GM23338 (cell line): ENCODE results near the gene PCSK1. TPM values are rescaled to one million over a fixed set of nuclear protein-coding genes. Genes with fewer than 3 reads are reported as not detected.

Experiments
- ATAC-seq: fragments of 200-7000 bp; cut with Tn5 transposase; 3 replicates; pipeline ENCODE4 v1.9.1; 2020
- DNase-seq: peaks from one replicate; pipeline ENCODE4 v3.0.0-alpha.2; 2015; ENCODE audit warnings: low spot score
- H2AFZ ChIP-seq: fragments of 200-600 bp; sonication (generic); 2 replicates; pipeline ENCODE4 v1.8.0; 2016; ENCODE audit warnings: antibody characterized with exemption, mild to moderate bottlenecking, moderate library complexity
- H3F3A ChIP-seq: fragments of 200-600 bp; sonication (generic); replicated peaks from 2 replicates; pipeline ENCODE4 v1.8.0; 2017; ENCODE audit warnings: antibody characterized with exemption, mixed run types, low read depth
- H3K27ac ChIP-seq: fragments of 200-600 bp; sonication (generic); 2 replicates; pipeline ENCODE4 v1.6.1; 2016; ENCODE audit warnings: low read depth
- H3K27me3 ChIP-seq: fragments of 200-600 bp; sonication (generic); 2 replicates; pipeline ENCODE4 v1.8.0; 2016; ENCODE audit warnings: mild to moderate bottlenecking, mixed run types, moderate library complexity; ENCODE audit not compliant: insufficient read depth
- H3K36me3 ChIP-seq: fragments of 200-600 bp; sonication (generic); 2 replicates; pipeline ENCODE4 v1.8.0; 2016; ENCODE audit warnings: mild to moderate bottlenecking; ENCODE audit not compliant: insufficient read depth
- H3K4me1 ChIP-seq: fragments of 200-600 bp; sonication (generic); 2 replicates; pipeline ENCODE4 v1.8.0; 2016; ENCODE audit warnings: mild to moderate bottlenecking, moderate library complexity; ENCODE audit not compliant: insufficient read depth
- H3K4me2 ChIP-seq: fragments of 200-600 bp; sonication (generic); 2 replicates; pipeline ENCODE4 v1.7.1; 2017; ENCODE audit warnings: mixed run types
- H3K4me3 ChIP-seq: fragments of 200-600 bp; sonication (generic); 2 replicates; pipeline ENCODE4 v1.6.1; 2016; ENCODE audit warnings: mixed run types
- H3K79me2 ChIP-seq: fragments of 200-600 bp; sonication (generic); replicated peaks from 2 replicates; pipeline ENCODE4 v1.8.0; 2017; ENCODE audit warnings: mild to moderate bottlenecking; ENCODE audit not compliant: insufficient read depth
- H3K9me2 ChIP-seq: fragments of 200-600 bp; sonication (generic); 2 replicates; pipeline ENCODE4 v1.8.0; 2017; ENCODE audit not compliant: insufficient read depth
- H4K20me1 ChIP-seq: fragments of 200-600 bp; sonication (generic); replicated peaks from 2 replicates; pipeline ENCODE4 v1.8.0; 2017; ENCODE audit warnings: mild to moderate bottlenecking; ENCODE audit not compliant: insufficient read depth
- H3K27ac Mint-ChIP-seq: 2 replicates; pipeline ENCODE4 v1.8.0; 2020; ENCODE audit warnings: inconsistent platforms, mild to moderate bottlenecking, moderate library complexity, mixed read lengths
- H3K27me3 Mint-ChIP-seq: 3 replicates; pipeline ENCODE4 v1.8.0; 2022; ENCODE audit warnings: low read depth, mild to moderate bottlenecking, moderate library complexity, mixed read lengths, inconsistent platforms; ENCODE audit not compliant: insufficient read depth, poor library complexity
- H3K36me3 Mint-ChIP-seq: 3 replicates; pipeline ENCODE4 v1.8.0; 2021; ENCODE audit warnings: low read depth, mild to moderate bottlenecking, inconsistent platforms, moderate library complexity, mixed read lengths
- H3K4me1 Mint-ChIP-seq: 3 replicates; pipeline ENCODE4 v1.8.0; 2020; ENCODE audit warnings: mild to moderate bottlenecking, inconsistent platforms, mixed read lengths
- H3K4me3 Mint-ChIP-seq: 3 replicates; pipeline ENCODE4 v1.8.0; 2021; ENCODE audit warnings: moderate library complexity, mild to moderate bottlenecking, inconsistent platforms, mixed read lengths
- H3K9me3 Mint-ChIP-seq: 3 replicates; pipeline ENCODE4 v1.8.0; 2020; ENCODE audit warnings: moderate library complexity, mild to moderate bottlenecking, inconsistent platforms, mixed read lengths
- CREB1 ChIP-seq: fragments of 250-450 bp; sonication (Bioruptor Pico); IDR thresholded peaks from 2 replicates; pipeline ENCODE4 v1.5.0; 2020; ENCODE audit warnings: low read depth, mild to moderate bottlenecking, moderate library complexity
- NANOG ChIP-seq: IDR thresholded peaks from 2 replicates; pipeline ENCODE4 v1.6.1; 2016; ENCODE audit warnings: antibody characterized with exemption, borderline replicate concordance
- POLR2AphosphoS5 ChIP-seq: IDR thresholded peaks from 2 replicates; pipeline ENCODE4 v1.6.1; 2016; ENCODE audit warnings: antibody characterized with exemption, low read depth
- STAT1 ChIP-seq: IDR thresholded peaks from one replicate; pipeline ENCODE4 v1.6.1; 2016; ENCODE audit warnings: antibody characterized with exemption; ENCODE audit not compliant: unreplicated experiment
- ZNF331 ChIP-seq: fragments of 250-450 bp; sonication (Bioruptor Pico); IDR thresholded peaks from 2 replicates; pipeline ENCODE4 v1.5.0; 2020; ENCODE audit warnings: low read depth, mild to moderate bottlenecking, moderate library complexity
- polyA plus RNA-seq: library from polyadenylated mRNA; unstranded; fragments of >200 nt; fragmentation: Nextera tagmentation; extraction: Ambion mirVana; gene quantifications from 2 replicates; pipeline ENCODE4 v1.2.1, GENCODE V29; 2016
- total RNA-seq: library from RNA; depleted of rRNA; stranded (reverse); fragments of >200 nt; shearing (Covaris generic); gene quantifications from 2 replicates; pipeline ENCODE4 v1.2.3, GENCODE V29; 2014
- TF ChIP-seq, protein P1 (sequence below): fragments of 250-450 bp; sonication (Bioruptor Pico); IDR thresholded peaks from 2 replicates; pipeline ENCODE4 v1.5.0; 2020; ENCODE audit warnings: mild to moderate bottlenecking, moderate library complexity
- TF ChIP-seq, protein P2 (sequence below), 2 experiments: fragments of 200-600 bp in 1 of 2; sonication (generic) in 1 of 2; conservative IDR thresholded peaks; 2 replicates each; pipeline versions ENCODE4 v1.5.1 to v1.6.1; 2016 to 2017; ENCODE audit warnings: antibody characterized with exemption in 2 of 2, low read depth in 2 of 2, mild to moderate bottlenecking in 2 of 2, moderate library complexity in 1 of 2

PCSK1 gene
- total and polyA plus RNA-seq, 2 experiments from 2014 or later = 2.3 to 2.7 TPM

DNA sequence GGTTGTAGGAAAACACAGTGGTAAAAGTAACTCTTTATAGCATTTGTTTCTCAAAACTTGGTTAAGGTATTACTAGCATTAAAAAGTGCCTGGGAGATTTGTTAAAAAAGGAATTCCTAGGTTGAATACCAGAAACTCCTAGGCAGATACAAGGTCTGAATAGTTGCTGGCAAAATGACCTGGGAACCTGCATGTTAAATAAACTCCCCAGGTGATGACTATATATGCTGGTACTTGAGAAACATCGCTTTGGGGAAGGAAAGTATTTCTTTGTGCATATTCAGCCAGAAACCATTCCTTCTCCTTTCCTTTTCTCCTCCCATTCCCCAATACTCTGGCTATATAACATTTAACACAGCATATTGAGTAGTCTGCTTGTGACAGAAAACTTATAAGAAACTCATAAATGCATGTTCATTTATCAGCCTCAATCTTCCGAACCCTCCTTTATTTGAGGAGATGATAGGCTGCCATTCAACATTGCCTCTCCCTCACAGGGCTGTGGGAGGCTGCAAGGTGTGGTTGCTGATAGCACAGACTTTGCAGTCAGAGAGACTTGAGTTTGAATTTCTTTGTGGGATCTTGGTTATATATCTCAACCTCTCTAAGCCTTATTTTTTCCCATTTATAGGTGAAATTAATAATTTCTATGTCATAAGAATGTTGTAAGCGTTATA is 28.7 kb downstream of the PCSK1 start (continued):
- TF ChIP-seq, protein P1, sequence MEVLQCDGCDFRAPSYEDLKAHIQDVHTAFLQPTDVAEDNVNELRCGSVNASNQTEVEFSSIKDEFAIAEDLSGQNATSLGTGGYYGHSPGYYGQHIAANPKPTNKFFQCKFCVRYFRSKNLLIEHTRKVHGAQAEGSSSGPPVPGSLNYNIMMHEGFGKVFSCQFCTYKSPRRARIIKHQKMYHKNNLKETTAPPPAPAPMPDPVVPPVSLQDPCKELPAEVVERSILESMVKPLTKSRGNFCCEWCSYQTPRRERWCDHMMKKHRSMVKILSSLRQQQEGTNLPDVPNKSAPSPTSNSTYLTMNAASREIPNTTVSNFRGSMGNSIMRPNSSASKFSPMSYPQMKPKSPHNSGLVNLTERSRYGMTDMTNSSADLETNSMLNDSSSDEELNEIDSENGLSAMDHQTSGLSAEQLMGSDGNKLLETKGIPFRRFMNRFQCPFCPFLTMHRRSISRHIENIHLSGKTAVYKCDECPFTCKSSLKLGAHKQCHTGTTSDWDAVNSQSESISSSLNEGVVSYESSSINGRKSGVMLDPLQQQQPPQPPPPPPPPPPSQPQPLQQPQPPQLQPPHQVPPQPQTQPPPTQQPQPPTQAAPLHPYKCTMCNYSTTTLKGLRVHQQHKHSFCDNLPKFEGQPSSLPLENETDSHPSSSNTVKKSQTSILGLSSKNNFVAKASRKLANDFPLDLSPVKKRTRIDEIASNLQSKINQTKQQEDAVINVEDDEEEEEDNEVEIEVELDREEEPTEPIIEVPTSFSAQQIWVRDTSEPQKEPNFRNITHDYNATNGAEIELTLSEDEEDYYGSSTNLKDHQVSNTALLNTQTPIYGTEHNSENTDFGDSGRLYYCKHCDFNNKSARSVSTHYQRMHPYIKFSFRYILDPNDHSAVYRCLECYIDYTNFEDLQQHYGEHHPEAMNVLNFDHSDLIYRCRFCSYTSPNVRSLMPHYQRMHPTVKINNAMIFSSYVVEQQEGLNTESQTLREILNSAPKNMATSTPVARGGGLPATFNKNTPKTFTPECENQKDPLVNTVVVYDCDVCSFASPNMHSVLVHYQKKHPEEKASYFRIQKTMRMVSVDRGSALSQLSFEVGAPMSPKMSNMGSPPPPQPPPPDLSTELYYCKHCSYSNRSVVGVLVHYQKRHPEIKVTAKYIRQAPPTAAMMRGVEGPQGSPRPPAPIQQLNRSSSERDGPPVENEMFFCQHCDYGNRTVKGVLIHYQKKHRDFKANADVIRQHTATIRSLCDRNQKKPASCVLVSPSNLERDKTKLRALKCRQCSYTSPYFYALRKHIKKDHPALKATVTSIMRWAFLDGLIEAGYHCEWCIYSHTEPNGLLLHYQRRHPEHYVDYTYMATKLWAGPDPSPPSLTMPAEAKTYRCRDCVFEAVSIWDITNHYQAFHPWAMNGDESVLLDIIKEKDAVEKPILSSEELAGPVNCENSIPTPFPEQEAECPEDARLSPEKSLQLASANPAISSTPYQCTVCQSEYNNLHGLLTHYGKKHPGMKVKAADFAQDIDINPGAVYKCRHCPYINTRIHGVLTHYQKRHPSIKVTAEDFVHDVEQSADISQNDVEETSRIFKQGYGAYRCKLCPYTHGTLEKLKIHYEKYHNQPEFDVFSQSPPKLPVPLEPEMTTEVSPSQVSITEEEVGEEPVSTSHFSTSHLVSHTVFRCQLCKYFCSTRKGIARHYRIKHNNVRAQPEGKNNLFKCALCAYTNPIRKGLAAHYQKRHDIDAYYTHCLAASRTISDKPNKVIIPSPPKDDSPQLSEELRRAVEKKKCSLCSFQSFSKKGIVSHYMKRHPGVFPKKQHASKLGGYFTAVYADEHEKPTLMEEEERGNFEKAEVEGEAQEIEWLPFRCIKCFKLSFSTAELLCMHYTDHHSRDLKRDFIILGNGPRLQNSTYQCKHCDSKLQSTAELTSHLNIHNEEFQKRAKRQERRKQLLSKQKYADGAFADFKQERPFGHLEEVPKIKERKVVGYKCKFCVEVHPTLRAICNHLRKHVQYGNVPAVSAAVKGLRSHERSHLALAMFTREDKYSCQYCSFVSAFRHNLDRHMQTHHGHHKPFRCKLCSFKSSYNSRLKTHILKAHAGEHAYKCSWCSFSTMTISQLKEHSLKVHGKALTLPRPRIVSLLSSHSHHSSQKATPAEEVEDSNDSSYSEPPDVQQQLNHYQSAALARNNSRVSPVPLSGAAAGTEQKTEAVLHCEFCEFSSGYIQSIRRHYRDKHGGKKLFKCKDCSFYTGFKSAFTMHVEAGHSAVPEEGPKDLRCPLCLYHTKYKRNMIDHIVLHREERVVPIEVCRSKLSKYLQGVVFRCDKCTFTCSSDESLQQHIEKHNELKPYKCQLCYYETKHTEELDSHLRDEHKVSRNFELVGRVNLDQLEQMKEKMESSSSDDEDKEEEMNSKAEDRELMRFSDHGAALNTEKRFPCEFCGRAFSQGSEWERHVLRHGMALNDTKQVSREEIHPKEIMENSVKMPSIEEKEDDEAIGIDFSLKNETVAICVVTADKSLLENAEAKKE (CRISPR knock-in tag) = no peak

DNA sequence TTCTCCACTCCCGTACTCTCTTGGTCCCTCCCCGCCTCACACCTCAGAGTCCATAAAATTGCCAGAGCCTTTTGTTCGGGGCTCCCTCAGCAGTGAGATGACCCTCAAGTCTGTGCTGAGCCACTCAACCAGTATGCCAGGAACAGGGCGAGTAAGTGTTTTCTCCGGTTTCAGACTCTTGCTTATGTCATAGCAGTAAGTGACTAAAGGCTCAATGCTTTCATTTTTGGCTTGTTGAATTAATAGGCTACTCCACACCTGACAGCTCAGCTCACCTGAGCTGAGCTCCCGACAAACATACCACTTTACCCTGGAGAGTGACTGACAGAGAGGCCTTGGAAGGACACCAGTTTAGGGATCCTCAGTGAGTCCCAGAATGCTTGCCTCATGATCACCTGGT is 30.5 kb downstream of the PCSK1 start:
- DNase-seq (no peak), ATAC-seq (no peak)
- H3K4me3 ChIP-seq = no peak overlapping the region
- H3K36me3 ChIP-seq = no peaks in the 10 kb centered on the region
- H3K4me1 ChIP-seq = peaks cover 8% of the 10 kb centered on the region
- H3K4me2 ChIP-seq = no peak overlapping the region
- H3K27ac Mint-ChIP-seq = peak overlapping the region; percentile 63
- no peak overlapping the region for H3K4me3 Mint-ChIP-seq
- H2AFZ ChIP-seq = 0 out of 2 replicates have a peak overlapping the region, but pooled peaks have one; percentile 23
- no peaks in the 10 kb centered on the region for H3K9me2 ChIP-seq
- H3K9me3 Mint-ChIP-seq = no peaks in the 10 kb centered on the region
- no peaks in the 10 kb centered on the region for H3K79me2 ChIP-seq
- no peaks in the 10 kb centered on the region for H3F3A ChIP-seq
- H3K4me1 Mint-ChIP-seq = peaks cover 6% of the 10 kb centered on the region; the same call in 2 of the 3 replicates
- no peaks in the 10 kb centered on the region for H3K27me3 ChIP-seq
- H3K27me3 Mint-ChIP-seq = no peaks in the 10 kb centered on the region
- H3K36me3 Mint-ChIP-seq = no peaks in the 10 kb centered on the region
- H4K20me1 ChIP-seq = no peaks in the 10 kb centered on the region
- H3K27ac ChIP-seq = no peak overlapping the region
- TF ChIP-seq, protein P1 (CRISPR knock-in tag) = no peak
- TF ChIP-seq, protein P2, sequence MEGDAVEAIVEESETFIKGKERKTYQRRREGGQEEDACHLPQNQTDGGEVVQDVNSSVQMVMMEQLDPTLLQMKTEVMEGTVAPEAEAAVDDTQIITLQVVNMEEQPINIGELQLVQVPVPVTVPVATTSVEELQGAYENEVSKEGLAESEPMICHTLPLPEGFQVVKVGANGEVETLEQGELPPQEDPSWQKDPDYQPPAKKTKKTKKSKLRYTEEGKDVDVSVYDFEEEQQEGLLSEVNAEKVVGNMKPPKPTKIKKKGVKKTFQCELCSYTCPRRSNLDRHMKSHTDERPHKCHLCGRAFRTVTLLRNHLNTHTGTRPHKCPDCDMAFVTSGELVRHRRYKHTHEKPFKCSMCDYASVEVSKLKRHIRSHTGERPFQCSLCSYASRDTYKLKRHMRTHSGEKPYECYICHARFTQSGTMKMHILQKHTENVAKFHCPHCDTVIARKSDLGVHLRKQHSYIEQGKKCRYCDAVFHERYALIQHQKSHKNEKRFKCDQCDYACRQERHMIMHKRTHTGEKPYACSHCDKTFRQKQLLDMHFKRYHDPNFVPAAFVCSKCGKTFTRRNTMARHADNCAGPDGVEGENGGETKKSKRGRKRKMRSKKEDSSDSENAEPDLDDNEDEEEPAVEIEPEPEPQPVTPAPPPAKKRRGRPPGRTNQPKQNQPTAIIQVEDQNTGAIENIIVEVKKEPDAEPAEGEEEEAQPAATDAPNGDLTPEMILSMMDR (conservative IDR thresholded peaks at IDR 0.05; ENCODE audit: low read depth in 2 of 2) = no peak
- TF ChIP-seq POLR2AphosphoS5 (no peak), STAT1 (no peak), CREB1 (CRISPR knock-in tag) (no peak), NANOG (no peak), ZNF331 (CRISPR knock-in tag) (no peak)
